GM12878 (cell line): Measurements from ENCODE around the gene CELSR1.

ENCODE experiments used
- BRCA1 ChIP-seq: IDR thresholded peaks from 2 replicates; pipeline ENCODE4 v1.6.1; 2011; ENCODE audit warnings: low read depth, low read length, improper control_type of control experiment
- CTCF ChIP-seq, 3 experiments: IDR thresholded peaks in 2 of 3; conservative IDR thresholded peaks in 1 of 3; 2 replicates each; pipeline ENCODE4 v1.5.1; 2011; ENCODE audit warnings: low read depth in 3 of 3, low read length in 3 of 3, mild to moderate bottlenecking in 3 of 3, control low read depth in 2 of 3, moderate library complexity in 2 of 3, inconsistent platforms in 1 of 3, mixed read lengths in 1 of 3; ENCODE audit not compliant: control insufficient read depth in 2 of 3, insufficient read depth in 1 of 3; ENCODE audit errors: extremely low read depth in 1 of 3
- NFIC ChIP-seq: IDR thresholded peaks from 2 replicates; pipeline ENCODE4 v1.6.1; 2012; ENCODE audit warnings: low read depth, mild to moderate bottlenecking, inconsistent platforms, low read length, moderate library complexity
- POLR2AphosphoS5 ChIP-seq: IDR thresholded peaks from 2 replicates; pipeline ENCODE4 v1.6.1; 2011; ENCODE audit warnings: mild to moderate bottlenecking, low read length, inconsistent platforms
- RCOR1 ChIP-seq: conservative IDR thresholded peaks from 2 replicates; pipeline ENCODE4 v1.6.1; 2012; ENCODE audit warnings: low read depth, low read length, improper control_type of control experiment
- REST ChIP-seq: IDR thresholded peaks from 2 replicates; pipeline ENCODE4 v1.6.1; 2012; ENCODE audit warnings: mild to moderate bottlenecking, low read depth, low read length
- SRF ChIP-seq, 2 experiments: IDR thresholded peaks; 2 replicates each; pipeline ENCODE4 v1.6.1; 2011; ENCODE audit warnings: low read depth in 2 of 2, low read length in 2 of 2, mild to moderate bottlenecking in 1 of 2, moderate library complexity in 1 of 2
- TF ChIP-seq, protein P1 (sequence below): IDR thresholded peaks from 2 replicates; pipeline ENCODE4 v1.6.1; 2011; ENCODE audit warnings: borderline replicate concordance, low read depth, mild to moderate bottlenecking, moderate library complexity, mixed read lengths, low read length; ENCODE audit not compliant: insufficient read depth; ENCODE audit errors: extremely low read length

GRCh38 chr22:46411347-46411746 lies 126.1 kb downstream of the CELSR1 start:
- TF ChIP-seq BRCA1 (no peak), POLR2AphosphoS5 (no peak), NFIC (no peak), CTCF (IDR thresholded peaks at IDR 0.05 in 2 of 3, conservative IDR thresholded peaks at IDR 0.05 in 1 of 3; ENCODE audit: control insufficient read depth in 2 of 3, extremely low read depth in 1 of 3, insufficient read depth in 1 of 3, low read depth in 3 of 3, low read length in 3 of 3) (no peak), RCOR1 (no peak), SRF (IDR thresholded peaks at IDR 0.05; ENCODE audit: low read depth in 2 of 2, low read length in 2 of 2) (no peak), REST (no peak)
- TF ChIP-seq, protein P1, sequence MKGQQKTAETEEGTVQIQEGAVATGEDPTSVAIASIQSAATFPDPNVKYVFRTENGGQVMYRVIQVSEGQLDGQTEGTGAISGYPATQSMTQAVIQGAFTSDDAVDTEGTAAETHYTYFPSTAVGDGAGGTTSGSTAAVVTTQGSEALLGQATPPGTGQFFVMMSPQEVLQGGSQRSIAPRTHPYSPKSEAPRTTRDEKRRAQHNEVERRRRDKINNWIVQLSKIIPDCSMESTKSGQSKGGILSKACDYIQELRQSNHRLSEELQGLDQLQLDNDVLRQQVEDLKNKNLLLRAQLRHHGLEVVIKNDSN = no peak
